NT2/D1 (cell line): ENCODE data around the gene TEPSIN.

Experiments used
- DNase-seq: peaks from one replicate; pipeline ENCODE4 v3.0.0-alpha.2; 2011; ENCODE audit warnings: low read depth, low spot score
- H3K27me3 ChIP-seq: 2 replicates; pipeline ENCODE4 v1.6.0; 2011; ENCODE audit warnings: mild to moderate bottlenecking; ENCODE audit not compliant: insufficient read length, insufficient read depth
- H3K36me3 ChIP-seq: 2 replicates; pipeline ENCODE4 v1.6.1; 2011; ENCODE audit warnings: mild to moderate bottlenecking, low read length, mixed read lengths; ENCODE audit not compliant: insufficient read depth, insufficient read length
- H3K4me1 ChIP-seq: 2 replicates; pipeline ENCODE4 v1.5.1; 2011; ENCODE audit not compliant: insufficient read depth, insufficient read length
- H3K4me3 ChIP-seq: 2 replicates; pipeline ENCODE4 v1.5.1; 2011; ENCODE audit warnings: low read depth; ENCODE audit not compliant: insufficient read length
- H3K9ac ChIP-seq: 2 replicates; pipeline ENCODE4 v1.6.0; 2011; ENCODE audit warnings: low read depth; ENCODE audit not compliant: insufficient read length
- H3K9me3 ChIP-seq: 2 replicates; pipeline ENCODE4 v1.5.1; 2011; ENCODE audit warnings: mild to moderate bottlenecking, low read length; ENCODE audit not compliant: insufficient read depth
- SUZ12 ChIP-seq: IDR thresholded peaks from 2 replicates; pipeline ENCODE4 v1.6.1; 2011; ENCODE audit not compliant: insufficient read length, insufficient read depth; ENCODE audit errors: extremely low read depth
- YY1 ChIP-seq: IDR thresholded peaks from 2 replicates; pipeline ENCODE4 v1.6.1; 2011; ENCODE audit not compliant: insufficient read length, insufficient read depth
- ZNF274 ChIP-seq: IDR thresholded peaks from 2 replicates; pipeline ENCODE4 v1.6.1; 2011; ENCODE audit warnings: mild to moderate bottlenecking, low read depth, low read length

Gene TEPSIN

GRCh38 chr17:81237591-81238489, 1.0 kb downstream of the TEPSIN start:
- Histone ChIP-seq H3K4me3 (peak overlapping the region; percentile 81), H3K9me3 (no peaks in the 10 kb centered on the region), H3K4me1 (peaks cover 19% of the 10 kb centered on the region), H3K27me3 (no peaks in the 10 kb centered on the region), H3K9ac (peak overlapping the region; percentile 86), H3K36me3 (peaks cover 61% of the 10 kb centered on the region)
- no peak for DNase-seq
- no peak for TF ChIP-seq YY1
- no peak for TF ChIP-seq ZNF274
- TF ChIP-seq SUZ12 = no peak

GRCh38 chr17:81236784-81237183, 2.1 kb downstream of the TEPSIN start:
- TF ChIP-seq SUZ12 = no peak
- no peak for TF ChIP-seq YY1
- TF ChIP-seq ZNF274 = no peak

GRCh38 chr17:81235822-81236740, 2.8 kb downstream of the TEPSIN start:
- H3K4me3 ChIP-seq = no peak overlapping the region
- H3K9ac ChIP-seq = no peak overlapping the region
- TF ChIP-seq ZNF274 (no peak), SUZ12 (no peak), YY1 (no peak)
- no peaks in the 10 kb centered on the region for H3K9me3 ChIP-seq
- no peak for DNase-seq
- H3K36me3 ChIP-seq = peaks cover 65% of the 10 kb centered on the region
- peaks cover 4% of the 10 kb centered on the region for H3K4me1 ChIP-seq
- no peaks in the 10 kb centered on the region for H3K27me3 ChIP-seq

More at GRCh38 chr17:81236784-81237183, 2.1 kb downstream of the TEPSIN start:
- no peak for DNase-seq
- Histone ChIP-seq H3K4me3 (no peak overlapping the region), H3K36me3 (peaks cover 66% of the 10 kb centered on the region), H3K9me3 (no peaks in the 10 kb centered on the region), H3K27me3 (no peaks in the 10 kb centered on the region), H3K9ac (no peak overlapping the region), H3K4me1 (peaks cover 9% of the 10 kb centered on the region)

- H3K4me3 ChIP-seq = no peak overlapping the region
- DNase-seq = no peak
- TF ChIP-seq YY1 = no peak
- no peak for TF ChIP-seq ZNF274
- no peak for TF ChIP-seq SUZ12
- no peaks in the 10 kb centered on the region for H3K27me3 ChIP-seq
- H3K4me1 ChIP-seq = no peaks in the 10 kb centered on the region
- no peak overlapping the region for H3K9ac ChIP-seq
- peaks cover 65% of the 10 kb centered on the region for H3K36me3 ChIP-seq
- no peaks in the 10 kb centered on the region for H3K9me3 ChIP-seq
These were observed 3.7 kb downstream of the TEPSIN start for GRCh38 chr17:81234940-81235821.

GRCh38 chr17:81234506-81234855, 4.4 kb downstream of the TEPSIN start:
- Histone ChIP-seq H3K9ac (no peak overlapping the region), H3K4me3 (no peak overlapping the region), H3K9me3 (no peaks in the 10 kb centered on the region), H3K27me3 (no peaks in the 10 kb centered on the region), H3K36me3 (peaks cover 67% of the 10 kb centered on the region), H3K4me1 (no peaks in the 10 kb centered on the region)
- no peak for DNase-seq
- TF ChIP-seq SUZ12 (no peak), ZNF274 (no peak), YY1 (no peak)

GRCh38 chr17:81233811-81234505, 4.9 kb downstream of the TEPSIN start:
- H3K27me3 ChIP-seq = no peaks in the 10 kb centered on the region
- no peak for DNase-seq
- H3K4me1 ChIP-seq = no peaks in the 10 kb centered on the region
- TF ChIP-seq YY1 (no peak), ZNF274 (no peak), SUZ12 (no peak)
- no peaks in the 10 kb centered on the region for H3K9me3 ChIP-seq
- H3K9ac ChIP-seq = no peak overlapping the region
- H3K36me3 ChIP-seq = peaks cover 70% of the 10 kb centered on the region
- no peak overlapping the region for H3K4me3 ChIP-seq
